Measurements from ENCODE around the gene ANAPC10. TPM values are rescaled to one million over a fixed set of nuclear protein-coding genes. Genes with fewer than 3 reads are reported as not detected.
A peak's percentile ranks its signal among the peaks of the same experiment; 100 is the strongest.

ANAPC10 gene
- total RNA-seq, 1 experiment from 2014 or later = 27.2 TPM

- POLR2A ChIA-PET = no interaction called here
- TF ChIP-seq ZFX (IDR thresholded peaks at IDR 0.05) = no peak
- TF ChIP-seq POLR2A (IDR thresholded peaks at IDR 0.05; ENCODE audit: borderline replicate concordance, extremely low read depth, insufficient read depth, insufficient read length) = no peak
- TF ChIP-seq EZH2phosphoT487 (IDR thresholded peaks at IDR 0.05; ENCODE audit: borderline replicate concordance) = no peak
- no peak for TF ChIP-seq TCF7L2 (IDR thresholded peaks at IDR 0.05; ENCODE audit: borderline replicate concordance, extremely low read depth, insufficient read depth, insufficient read length)
- TF ChIP-seq SP1 (IDR thresholded peaks at IDR 0.05; ENCODE audit: low read depth) = peak; percentile 54
- peak; percentile 74 for TF ChIP-seq CEBPB (IDR thresholded peaks at IDR 0.05; ENCODE audit: low read depth)
- no peak for TF ChIP-seq ELF1 (IDR thresholded peaks at IDR 0.05; ENCODE audit: borderline replicate concordance, low read depth)
- no peak for TF ChIP-seq ZBTB33 (IDR thresholded peaks at IDR 0.05; ENCODE audit: extremely low read depth, insufficient replicate concordance, low read length)
- no peak for TF ChIP-seq YY1 (IDR thresholded peaks at IDR 0.05; ENCODE audit: extremely low read depth, insufficient replicate concordance, low read depth, low read length)
- TF ChIP-seq ATF3 (IDR thresholded peaks at IDR 0.05) = 0 out of 2 replicates have a peak, but pooled peaks have one; percentile 43
- peak; percentile 69 for TF ChIP-seq CBX3 (IDR thresholded peaks at IDR 0.05; ENCODE audit: low read depth)
- no peak for TF ChIP-seq SRF (IDR thresholded peaks at IDR 0.05; ENCODE audit: low read depth)
- peak; percentile 63 for TF ChIP-seq JUND (IDR thresholded peaks at IDR 0.05)
- TF ChIP-seq EGR1 (IDR thresholded peaks at IDR 0.05; ENCODE audit: low read depth) = no peak
- peak; percentile 75 for TF ChIP-seq FOSL1 (IDR thresholded peaks at IDR 0.05; ENCODE audit: low read depth)
- peak; percentile 56 for TF ChIP-seq POLR2AphosphoS5 (IDR thresholded peaks at IDR 0.05; ENCODE audit: low read depth, low read length)
- TF ChIP-seq MAX (IDR thresholded peaks at IDR 0.05) = peak; percentile 63; the same call in 1 of the 2 replicates
- ATAC-seq (peak; percentile 49; the same call in 1 of the 2 replicates), DNase-seq (ENCODE audit: low read depth, low spot score) (peak; percentile 55)
- Histone ChIP-seq H3K27ac (ENCODE audit: low read depth, low read length) (no peak overlapping the region), H4K20me1 (ENCODE audit: insufficient read depth) (no peaks in the 10 kb centered on the region), H3K4me2 (ENCODE audit: low read length) (peak overlapping the region; percentile 10), H3K27me3 (ENCODE audit: insufficient read depth, low read length) (no peaks in the 10 kb centered on the region), H3K9me3 (ENCODE audit: control insufficient read depth in 1 of 2, insufficient read depth in 1 of 2, low read depth in 1 of 2, low read length in 2 of 2) (no peaks in the 10 kb centered on the region), H3K79me2 (ENCODE audit: insufficient read depth, low read length) (no peaks in the 10 kb centered on the region; the same call in 1 of the 2 replicates), H3K9ac (ENCODE audit: low read length) (no peak overlapping the region), H2AFZ (ENCODE audit: low read depth, low read length, poor library complexity, severe bottlenecking) (no peak overlapping the region), H3K9me2 (ENCODE audit: insufficient read depth) (no peaks in the 10 kb centered on the region), H3K36me3 (ENCODE audit: control insufficient read depth in 1 of 2, insufficient read depth in 2 of 2, low read length in 2 of 2) (peaks cover 0 to 3% of the 10 kb centered on the region in 2 experiments; a peak in 1 of 4 replicates), H3K4me3 (replicated peaks in 1 of 2; ENCODE audit: low read depth in 1 of 2, low read length in 2 of 2) (no peak overlapping the region), H3K4me1 (ENCODE audit: control insufficient read depth in 1 of 2, insufficient read depth in 2 of 2, low read length in 2 of 2) (peaks cover 0 to 13% of the 10 kb centered on the region in 2 experiments; a peak in 1 of 4 replicates)
- BruUV-seq (replicated peaks) = no TSS peak
- RAD21 ChIA-PET (ENCODE audit: low non-redundant PET in 1 of 2, low total read pairs in 2 of 2, uncharacterized antibody in 2 of 2, unreplicated experiment in 2 of 2) = no interaction called here
- CTCF ChIA-PET = no interaction called here
- intact Hi-C loops (cut with micrococcal nuclease) = no loop called here
Observed at GRCh38 chr4:145034727-145035211, 63.2 kb downstream of the ANAPC10 start.

All from HCT116 (cell line).